Measurements from ENCODE around the gene TMEM86A.

TMEM86A gene

GRCh38 chr11:18749681-18750319, 51.2 kb downstream of the TMEM86A start:
- Histone ChIP-seq H2AFZ (ENCODE audit: low read depth) (no peak overlapping the region), H3K4me2 (no peak overlapping the region), H3K9ac (no peak overlapping the region), H3K27me3 (ENCODE audit: insufficient read depth, low read depth) (no peaks in the 10 kb centered on the region), H3K4me1 (ENCODE audit: low read depth, poor library complexity, severe bottlenecking) (no peaks in the 10 kb centered on the region), H3K79me2 (ENCODE audit: insufficient read depth, low read depth) (no peaks in the 10 kb centered on the region), H3K27ac (no peak overlapping the region), H4K20me1 (ENCODE audit: insufficient read depth) (no peaks in the 10 kb centered on the region), H3K4me3 (IDR thresholded peaks at IDR 0.05; ENCODE audit: insufficient read depth, low read depth, low read length) (no peak overlapping the region), H3K36me3 (ENCODE audit: insufficient read depth) (no peaks in the 10 kb centered on the region)
- no peak for TF ChIP-seq CTCF (conservative IDR thresholded peaks at IDR 0.05; ENCODE audit: low read depth, low read length)

GRCh38 chr11:18750944-18751343, 52.4 kb downstream of the TMEM86A start:
- H3K4me3 ChIP-seq (IDR thresholded peaks at IDR 0.05; ENCODE audit: insufficient read depth, low read depth, low read length), result no peak overlapping the region
- H3K4me1 ChIP-seq (ENCODE audit: low read depth, poor library complexity, severe bottlenecking), result no peaks in the 10 kb centered on the region
- H3K27ac ChIP-seq, result no peak overlapping the region
- H3K36me3 ChIP-seq (ENCODE audit: insufficient read depth), result no peaks in the 10 kb centered on the region
- H3K9ac ChIP-seq, result no peak overlapping the region
- no peaks in the 10 kb centered on the region for H4K20me1 ChIP-seq (ENCODE audit: insufficient read depth)
- H3K27me3 ChIP-seq (ENCODE audit: insufficient read depth, low read depth), result no peaks in the 10 kb centered on the region
- no peaks in the 10 kb centered on the region for H3K79me2 ChIP-seq (ENCODE audit: insufficient read depth, low read depth)
- no peak for TF ChIP-seq CTCF (conservative IDR thresholded peaks at IDR 0.05; ENCODE audit: low read depth, low read length)
- H3K4me2 ChIP-seq, result no peak overlapping the region
- H2AFZ ChIP-seq (ENCODE audit: low read depth), result no peak overlapping the region

- Histone ChIP-seq H3K4me2 (no peak overlapping the region), H3K4me3 (IDR thresholded peaks at IDR 0.05; ENCODE audit: insufficient read depth, low read depth, low read length) (no peak overlapping the region), H3K4me1 (ENCODE audit: low read depth, poor library complexity, severe bottlenecking) (no peaks in the 10 kb centered on the region), H2AFZ (ENCODE audit: low read depth) (no peak overlapping the region), H4K20me1 (ENCODE audit: insufficient read depth) (no peaks in the 10 kb centered on the region), H3K79me2 (ENCODE audit: insufficient read depth, low read depth) (no peaks in the 10 kb centered on the region), H3K27me3 (ENCODE audit: insufficient read depth, low read depth) (no peaks in the 10 kb centered on the region), H3K27ac (no peak overlapping the region), H3K9ac (no peak overlapping the region), H3K36me3 (ENCODE audit: insufficient read depth) (no peaks in the 10 kb centered on the region)
- TF ChIP-seq CTCF (conservative IDR thresholded peaks at IDR 0.05; ENCODE audit: low read depth, low read length), result no peak
Measured at GRCh38 chr11:18752502-18752901, 53.9 kb downstream of the TMEM86A start.

- no peaks in the 10 kb centered on the region for H4K20me1 ChIP-seq (ENCODE audit: insufficient read depth)
- no peak overlapping the region for H3K27ac ChIP-seq
- H3K9ac ChIP-seq, result no peak overlapping the region
- H3K27me3 ChIP-seq (ENCODE audit: insufficient read depth, low read depth), result no peaks in the 10 kb centered on the region
- no peaks in the 10 kb centered on the region for H3K36me3 ChIP-seq (ENCODE audit: insufficient read depth)
- no peak overlapping the region for H2AFZ ChIP-seq (ENCODE audit: low read depth)
- H3K4me2 ChIP-seq, result no peak overlapping the region
- no peak overlapping the region for H3K4me3 ChIP-seq (IDR thresholded peaks at IDR 0.05; ENCODE audit: insufficient read depth, low read depth, low read length)
- no peaks in the 10 kb centered on the region for H3K79me2 ChIP-seq (ENCODE audit: insufficient read depth, low read depth)
- TF ChIP-seq CTCF (conservative IDR thresholded peaks at IDR 0.05; ENCODE audit: low read depth, low read length), result no peak
- no peaks in the 10 kb centered on the region for H3K4me1 ChIP-seq (ENCODE audit: low read depth, poor library complexity, severe bottlenecking)
Measured at GRCh38 chr11:18754308-18754707, 55.7 kb downstream of the TMEM86A start.
